Suprapubic skin (tissue), 4 donors: ENCODE results near the gene COL28A1. TPM values are rescaled to one million over a fixed set of nuclear protein-coding genes. Genes with fewer than 3 reads are reported as not detected.

Experiments used
- DNase-seq, 2 donors: peaks; one replicate each; pipeline ENCODE4 v3.0.0-alpha.2; 2019; ENCODE audit warnings: low spot score in 2 of 2
- H3K27ac ChIP-seq: fragments of 200-600 bp; sonication (generic); one replicate; pipeline ENCODE4 v1.5.1; 2019
- H3K27me3 ChIP-seq: fragments of 200-600 bp; sonication (generic); one replicate; pipeline ENCODE4 v1.5.1; 2019
- H3K36me3 ChIP-seq: fragments of 200-600 bp; sonication (generic); one replicate; pipeline ENCODE4 v1.5.1; 2019
- H3K4me1 ChIP-seq: fragments of 200-600 bp; sonication (generic); one replicate; pipeline ENCODE4 v1.5.1; 2019
- H3K4me3 ChIP-seq: fragments of 200-600 bp; sonication (generic); one replicate; pipeline ENCODE4 v1.5.1; 2019; ENCODE audit warnings: mild to moderate bottlenecking
- H3K9me3 ChIP-seq: fragments of 200-600 bp; sonication (generic); one replicate; pipeline ENCODE4 v1.5.1; 2019
- EP300 ChIP-seq: sonication (generic); formaldehyde crosslinking; IDR thresholded peaks from one replicate; pipeline ENCODE4 v1.6.1; 2017; ENCODE audit warnings: antibody characterized with exemption
- POLR2A ChIP-seq, 2 donors: fragments of 450-650 bp; IDR thresholded peaks; one replicate each; pipeline ENCODE4 v1.6.1; 2017; ENCODE audit warnings: antibody characterized with exemption in 2 of 2, mild to moderate bottlenecking in 2 of 2, moderate library complexity in 2 of 2
- POLR2AphosphoS5 ChIP-seq, 3 donors: sonication (generic); formaldehyde crosslinking; IDR thresholded peaks; one replicate each; pipeline ENCODE4 v1.6.1; 2017; ENCODE audit warnings: antibody characterized with exemption in 3 of 3
- WGBS: methylation state at CpG from one replicate; pipeline ENCODE4 v1.1.5; 2018; 5-methylcytosine and 5-hydroxymethylcytosine counted together
- total RNA-seq, 4 donors: library from RNA; depleted of rRNA; stranded (reverse); fragments of >200 nt; gene quantifications; one replicate each; pipeline ENCODE4 v1.1.0, GENCODE V29; 2016
- TF ChIP-seq, protein P1 (sequence below), 2 donors: fragments of 200-600 bp in 1 of 2; fragments of 450-650 bp in 1 of 2; sonication (generic) in 1 of 2; IDR thresholded peaks; one replicate each; pipeline ENCODE4 v1.5.1; 2016 to 2019; ENCODE audit warnings: antibody characterized with exemption in 2 of 2, mild to moderate bottlenecking in 1 of 2, moderate library complexity in 1 of 2

The COL28A1 gene
- total RNA-seq, 4 donors from 2014 or later, result 0.85 to 2.9 (median 2.0) TPM

DNA sequence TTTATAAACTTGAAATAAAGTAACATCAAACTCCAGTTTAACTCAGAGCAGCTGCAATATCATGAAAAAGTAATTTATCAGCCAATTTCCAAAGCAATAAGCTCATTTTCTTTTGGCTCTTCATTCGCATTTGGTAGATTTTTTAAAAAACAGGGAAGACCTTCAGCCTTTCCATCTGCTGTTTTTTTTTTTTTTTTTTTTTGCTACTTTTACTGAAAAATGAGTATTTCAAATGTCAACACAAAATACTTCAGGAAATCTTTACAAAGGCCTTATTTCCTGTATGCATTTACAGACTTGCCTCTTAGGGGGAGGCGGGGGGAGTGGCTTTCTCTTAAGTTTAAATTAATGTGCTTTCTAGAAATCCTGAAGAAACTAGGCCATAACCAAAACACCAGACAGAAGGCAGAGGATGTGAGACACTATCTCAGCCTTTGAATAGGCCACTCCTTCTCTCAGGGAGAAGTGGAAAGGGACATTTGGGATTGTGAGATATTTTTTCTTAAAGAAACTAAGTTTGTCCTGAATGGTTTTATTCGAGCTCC, 91.8 kb downstream of the COL28A1 start:
- no peak overlapping the region for H3K4me3 ChIP-seq
- H3K27ac ChIP-seq, result no peak overlapping the region
- no peaks in the 10 kb centered on the region for H3K36me3 ChIP-seq
- no peaks in the 10 kb centered on the region for H3K27me3 ChIP-seq
- no peaks in the 10 kb centered on the region for H3K9me3 ChIP-seq
- 74% methylated on average over 3 of the region's 3 CpGs for WGBS
- no peaks in the 10 kb centered on the region for H3K4me1 ChIP-seq
- no peak for DNase-seq
- no peak for TF ChIP-seq POLR2AphosphoS5 (IDR thresholded peaks at IDR 0.05)
- no peak for TF ChIP-seq EP300
- TF ChIP-seq, protein P1, sequence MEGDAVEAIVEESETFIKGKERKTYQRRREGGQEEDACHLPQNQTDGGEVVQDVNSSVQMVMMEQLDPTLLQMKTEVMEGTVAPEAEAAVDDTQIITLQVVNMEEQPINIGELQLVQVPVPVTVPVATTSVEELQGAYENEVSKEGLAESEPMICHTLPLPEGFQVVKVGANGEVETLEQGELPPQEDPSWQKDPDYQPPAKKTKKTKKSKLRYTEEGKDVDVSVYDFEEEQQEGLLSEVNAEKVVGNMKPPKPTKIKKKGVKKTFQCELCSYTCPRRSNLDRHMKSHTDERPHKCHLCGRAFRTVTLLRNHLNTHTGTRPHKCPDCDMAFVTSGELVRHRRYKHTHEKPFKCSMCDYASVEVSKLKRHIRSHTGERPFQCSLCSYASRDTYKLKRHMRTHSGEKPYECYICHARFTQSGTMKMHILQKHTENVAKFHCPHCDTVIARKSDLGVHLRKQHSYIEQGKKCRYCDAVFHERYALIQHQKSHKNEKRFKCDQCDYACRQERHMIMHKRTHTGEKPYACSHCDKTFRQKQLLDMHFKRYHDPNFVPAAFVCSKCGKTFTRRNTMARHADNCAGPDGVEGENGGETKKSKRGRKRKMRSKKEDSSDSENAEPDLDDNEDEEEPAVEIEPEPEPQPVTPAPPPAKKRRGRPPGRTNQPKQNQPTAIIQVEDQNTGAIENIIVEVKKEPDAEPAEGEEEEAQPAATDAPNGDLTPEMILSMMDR (IDR thresholded peaks at IDR 0.05), result no peak
- no peak for TF ChIP-seq POLR2A (IDR thresholded peaks at IDR 0.05)

- TF ChIP-seq EP300 (no peak), POLR2AphosphoS5 (IDR thresholded peaks at IDR 0.05) (no peak)
- TF ChIP-seq, protein P1 (IDR thresholded peaks at IDR 0.05), result no peak
- Histone ChIP-seq H3K9me3 (no peaks in the 10 kb centered on the region), H3K27me3 (no peaks in the 10 kb centered on the region), H3K4me3 (no peak overlapping the region), H3K36me3 (no peaks in the 10 kb centered on the region), H3K27ac (no peak overlapping the region), H3K4me1 (no peaks in the 10 kb centered on the region)
- no peak for DNase-seq
- 96% methylated on average over 1 of the region's 1 CpG for WGBS
These were observed 96.1 kb downstream of the COL28A1 start for GRCh38 chr7:7439564-7439963.

- no peaks in the 10 kb centered on the region for H3K4me1 ChIP-seq
- no peak overlapping the region for H3K4me3 ChIP-seq
- H3K27ac ChIP-seq, result no peak overlapping the region
- H3K36me3 ChIP-seq, result no peaks in the 10 kb centered on the region
- 54% methylated on average over 5 of the region's 5 CpGs for WGBS
- H3K27me3 ChIP-seq, result no peaks in the 10 kb centered on the region
- no peaks in the 10 kb centered on the region for H3K9me3 ChIP-seq
- TF ChIP-seq POLR2AphosphoS5 (IDR thresholded peaks at IDR 0.05) (no peak), EP300 (no peak), POLR2A (IDR thresholded peaks at IDR 0.05) (no peak)
- TF ChIP-seq, protein P1 (IDR thresholded peaks at IDR 0.05), result no peak
- no peak for DNase-seq
These were observed 96.8 kb downstream of the COL28A1 start for GRCh38 chr7:7438851-7439250.

DNA sequence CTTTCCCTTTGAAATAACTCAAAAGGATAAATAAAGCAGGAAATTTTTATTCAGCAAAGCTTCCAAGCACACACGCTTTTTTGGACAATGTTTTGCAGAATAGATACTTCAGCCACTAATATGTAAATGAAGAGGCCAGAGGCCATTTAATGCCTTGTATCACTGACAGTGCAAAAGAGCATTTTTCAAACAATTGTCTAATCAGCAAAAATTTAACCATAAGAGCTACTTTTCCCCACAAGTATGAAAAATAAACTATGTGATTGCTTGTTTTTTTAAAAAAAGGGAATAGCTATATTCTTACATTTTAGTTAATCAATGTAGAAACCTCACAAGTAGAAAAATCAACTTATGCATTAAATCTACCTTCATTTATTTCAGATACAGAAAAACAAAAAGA, 99.7 kb downstream of the COL28A1 start:
- Histone ChIP-seq H3K4me1 (no peaks in the 10 kb centered on the region), H3K4me3 (no peak overlapping the region), H3K27me3 (no peaks in the 10 kb centered on the region), H3K27ac (no peak overlapping the region), H3K36me3 (no peaks in the 10 kb centered on the region), H3K9me3 (no peaks in the 10 kb centered on the region)
- no peak for TF ChIP-seq POLR2AphosphoS5 (IDR thresholded peaks at IDR 0.05)
- TF ChIP-seq EP300, result no peak
- no peak for TF ChIP-seq POLR2A (IDR thresholded peaks at IDR 0.05)
- TF ChIP-seq, protein P1 (IDR thresholded peaks at IDR 0.05), result no peak
- 93% methylated on average over 1 of the region's 1 CpG for WGBS
- DNase-seq, result no peak

DNA sequence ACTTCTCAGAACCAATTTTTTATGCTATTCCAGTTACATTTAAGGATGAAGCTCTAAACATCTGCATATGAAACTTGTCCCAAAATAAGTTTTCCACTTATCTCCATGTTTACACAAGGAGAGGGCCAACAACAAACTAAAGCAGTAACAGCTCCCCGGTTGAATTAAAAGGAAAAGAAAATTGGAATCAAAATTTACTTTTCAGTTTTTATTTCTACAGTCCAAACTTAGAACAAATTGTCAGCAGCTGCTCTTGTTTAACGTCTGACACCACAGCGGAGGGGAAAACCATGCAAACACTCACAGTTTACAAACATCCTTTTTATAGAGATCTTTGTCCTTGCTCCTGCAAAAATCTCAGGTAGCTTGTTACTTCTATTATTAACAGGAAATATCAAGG, 101.3 kb downstream of the COL28A1 start:
- no peaks in the 10 kb centered on the region for H3K9me3 ChIP-seq
- H3K27me3 ChIP-seq, result no peaks in the 10 kb centered on the region
- DNase-seq, result no peak
- no peaks in the 10 kb centered on the region for H3K36me3 ChIP-seq
- no peak overlapping the region for H3K27ac ChIP-seq
- no peak overlapping the region for H3K4me3 ChIP-seq
- H3K4me1 ChIP-seq, result no peaks in the 10 kb centered on the region
- WGBS, result 37% methylated on average over 3 of the region's 3 CpGs
- TF ChIP-seq, protein P1 (IDR thresholded peaks at IDR 0.05), result no peak
- TF ChIP-seq POLR2AphosphoS5 (IDR thresholded peaks at IDR 0.05) (no peak), POLR2A (IDR thresholded peaks at IDR 0.05) (no peak), EP300 (no peak)
